Ovary (tissue), 9 donors: ENCODE data around the gene TWF1. TPM values are rescaled to one million over a fixed set of nuclear protein-coding genes. Genes with fewer than 3 reads are reported as not detected.
A peak's percentile ranks its signal among the peaks of the same experiment; 100 is the strongest.

Experiments
- DNase-seq, 5 donors: peaks; one replicate each; pipeline ENCODE4 v3.0.0-alpha.2; 2019 to 2020
- H3K27ac ChIP-seq, 2 donors: fragments of 200-600 bp; one replicate each; pipeline versions ENCODE4 v1.5.1 to v1.8.0; 2019 to 2022
- H3K27me3 ChIP-seq: fragments of 200-600 bp; one replicate; pipeline ENCODE4 v1.8.0; 2022
- H3K36me3 ChIP-seq: fragments of 200-600 bp; sonication (generic); one replicate; pipeline ENCODE4 v1.5.1; 2019
- H3K4me1 ChIP-seq: one replicate; pipeline ENCODE4 v1.8.1; 2013; ENCODE audit warnings: mild to moderate bottlenecking, moderate library complexity; ENCODE audit not compliant: insufficient read depth
- H3K4me3 ChIP-seq: fragments of 200-600 bp; sonication (generic); one replicate; pipeline ENCODE4 v1.5.1; 2017
- H3K9me3 ChIP-seq, 2 donors: fragments of 200-600 bp in 1 of 2; sonication (generic) in 1 of 2; one replicate each; pipeline versions ENCODE4 v1.5.1 to v1.8.1; 2013 to 2019; ENCODE audit warnings: mild to moderate bottlenecking in 1 of 2, moderate library complexity in 1 of 2
- CTCF ChIP-seq, 3 donors: fragments of 450-650 bp in 2 of 3; fragments of 200-600 bp in 1 of 3; IDR thresholded peaks; one replicate each; pipeline versions ENCODE4 v1.5.1 to v1.8.0; 2016 to 2022; ENCODE audit warnings: antibody characterized with exemption in 3 of 3, mild to moderate bottlenecking in 1 of 3
- EP300 ChIP-seq: sonication (generic); formaldehyde crosslinking; IDR thresholded peaks from one replicate; pipeline ENCODE4 v1.6.1; 2017; ENCODE audit warnings: antibody characterized with exemption
- POLR2A ChIP-seq: fragments of 450-650 bp; IDR thresholded peaks from one replicate; pipeline ENCODE4 v1.6.1; 2017; ENCODE audit warnings: antibody characterized with exemption, mild to moderate bottlenecking, moderate library complexity
- WGBS, 3 donors: extraction: QIAGEN DNeasy Blood & Tissue Kit in 1 of 3; methylation state at CpG; one replicate each; pipeline versions ENCODE4 v1.1.5 to v1.1.7; 2013 to 2017; 5-methylcytosine and 5-hydroxymethylcytosine counted together
- intact Hi-C, 4 donors: fragments of 100-400 bp; cut with DNase I; formaldehyde crosslinking; loops; one replicate each; pipeline versions ENCODE4 v1.11.0 to v1.15.1; 2022 to 2023
- polyA plus RNA-seq, 2 donors: library from polyadenylated mRNA; stranded (reverse); fragments of 200-250 nt in 1 of 2; fragments of 350-450 nt in 1 of 2; fragmentation: Illumina TruSeq in 1 of 2; extraction: RNeasy Lipid Tissue Mini Kit (QIAGEN cat#74804) in 1 of 2; gene quantifications; one replicate each; pipeline ENCODE4 v1.2.3, GENCODE V29; 2013 to 2014
- total RNA-seq, 7 donors: library from RNA; depleted of rRNA in 2 of 7; stranded (reverse); fragments of >200 nt in 2 of 7; fragmentation: NEBNext Ultra II Directional in 3 of 7; extraction: Animal tissue kit (Norgen Biotek cat#: 25700) in 3 of 7; gene quantifications; one replicate each; pipeline versions ENCODE4 v1.1.0 to v1.2.4, GENCODE V29; 2016 to 2023
- donor health status: DM: no; HTN: no; CAD: no; lungs with moderate emphysema.
- donor health status: DM: no; HTN: no; CAD: no.
- donor health status: Bipolar disorder and iron deficiency.
- donor health status: DM: yes; HTN: yes; CAD: no.
- donor health status: DM: no; HTN: no; CAD: no.
- donor health status: DM: yes; HTN: yes; CAD: no.

TWF1 gene
- total and polyA plus RNA-seq, 9 donors, result 32.9 to 69.0 (median 53.7) TPM

GRCh38 chr12:43842259-43842658, 36.1 kb upstream of the TWF1 start:
- intact Hi-C loops, result no loop called here

GRCh38 chr12:43841253-43841652, 35.1 kb upstream of the TWF1 start:
- no peak overlapping the region for H3K27ac ChIP-seq
- H3K4me1 ChIP-seq, result no peaks in the 10 kb centered on the region
- no peaks in the 10 kb centered on the region for H3K27me3 ChIP-seq
- H3K4me3 ChIP-seq, result no peak overlapping the region
- WGBS, 3 donors, result 75 to 92% (median 80%) methylated on average over 3 of the region's 3 CpGs
- no peaks in the 10 kb centered on the region for H3K9me3 ChIP-seq
- DNase-seq, result no peak
- intact Hi-C loops, result no loop called here
- TF ChIP-seq CTCF (IDR thresholded peaks at IDR 0.05), result no peak
- H3K36me3 ChIP-seq, result no peaks in the 10 kb centered on the region

More at GRCh38 chr12:43842259-43842658, 36.1 kb upstream of the TWF1 start:
- no peak overlapping the region for H3K4me3 ChIP-seq
- no peaks in the 10 kb centered on the region for H3K27me3 ChIP-seq
- H3K36me3 ChIP-seq, result no peaks in the 10 kb centered on the region
- no peak for DNase-seq
- TF ChIP-seq EP300, result no peak
- no peak for TF ChIP-seq POLR2A
- 91 to 97% (median 92%) methylated on average over 1 of the region's 1 CpG for WGBS, 3 donors
- no peaks in the 10 kb centered on the region for H3K4me1 ChIP-seq
- no peak overlapping the region for H3K27ac ChIP-seq
- no peaks in the 10 kb centered on the region for H3K9me3 ChIP-seq

GRCh38 chr12:43840338-43840737, 34.2 kb upstream of the TWF1 start:
- no peaks in the 10 kb centered on the region for H3K27me3 ChIP-seq
- no peak overlapping the region for H3K4me3 ChIP-seq
- no peak for DNase-seq
- WGBS, 3 donors, result 92 to 94% (median 93%) methylated on average over 4 of the region's 4 CpGs
- H3K36me3 ChIP-seq, result no peaks in the 10 kb centered on the region
- H3K9me3 ChIP-seq, result no peaks in the 10 kb centered on the region
- TF ChIP-seq EP300 (no peak), POLR2A (no peak), CTCF (IDR thresholded peaks at IDR 0.05) (no peak)
- intact Hi-C loops, result no loop called here
- no peak overlapping the region for H3K27ac ChIP-seq
- H3K4me1 ChIP-seq, result no peaks in the 10 kb centered on the region

- 0 to 1% (median 0%) methylated on average over 8 of the region's 8 CpGs for WGBS, 3 donors
- H3K27me3 ChIP-seq, result no peaks in the 10 kb centered on the region
- TF ChIP-seq CTCF (IDR thresholded peaks at IDR 0.05) (no peak), EP300 (no peak), POLR2A (no peak)
- H3K4me3 ChIP-seq, result peak overlapping the region; percentile 78
- no peaks in the 10 kb centered on the region for H3K36me3 ChIP-seq
- no peak for DNase-seq
- intact Hi-C loops, result no loop called here
- H3K27ac ChIP-seq, result peak overlapping the region; percentile 95 to 97
- no peaks in the 10 kb centered on the region for H3K4me1 ChIP-seq
- no peaks in the 10 kb centered on the region for H3K9me3 ChIP-seq
Measured at GRCh38 chr12:43836475-43836989, 30.4 kb upstream of the TWF1 start.

GRCh38 chr12:43835656-43836474, 29.7 kb upstream of the TWF1 start, which contains the start of gene TMEM117:
TSS of gene TMEM117 (plus strand) at chr12:43836081.
- intact Hi-C loops, result no loop called here
- Histone ChIP-seq H3K36me3 (no peaks in the 10 kb centered on the region), H3K9me3 (no peaks in the 10 kb centered on the region), H3K27ac (peak within 1 kb of the TSS; percentile 95 to 97), H3K4me1 (no peaks in the 10 kb centered on the region), H3K27me3 (no peaks in the 10 kb centered on the region), H3K4me3 (peak within 1 kb of the TSS; percentile 78)
- TF ChIP-seq POLR2A (no peak), EP300 (no peak), CTCF (IDR thresholded peaks at IDR 0.05) (no peak)
- WGBS, 3 donors, result 0% methylated on average over 54 to 103 of the region's 103 CpGs
- peak; percentile 60 to 83 (median 74) for DNase-seq
